Measurements from ENCODE around the gene RFLNA. TPM values are rescaled to one million over a fixed set of nuclear protein-coding genes. Genes with fewer than 3 reads are reported as not detected.

Gene RFLNA
- total and polyA plus RNA-seq, 4 donors, result 0.40 to 1.8 (median 1.4) TPM

DNA sequence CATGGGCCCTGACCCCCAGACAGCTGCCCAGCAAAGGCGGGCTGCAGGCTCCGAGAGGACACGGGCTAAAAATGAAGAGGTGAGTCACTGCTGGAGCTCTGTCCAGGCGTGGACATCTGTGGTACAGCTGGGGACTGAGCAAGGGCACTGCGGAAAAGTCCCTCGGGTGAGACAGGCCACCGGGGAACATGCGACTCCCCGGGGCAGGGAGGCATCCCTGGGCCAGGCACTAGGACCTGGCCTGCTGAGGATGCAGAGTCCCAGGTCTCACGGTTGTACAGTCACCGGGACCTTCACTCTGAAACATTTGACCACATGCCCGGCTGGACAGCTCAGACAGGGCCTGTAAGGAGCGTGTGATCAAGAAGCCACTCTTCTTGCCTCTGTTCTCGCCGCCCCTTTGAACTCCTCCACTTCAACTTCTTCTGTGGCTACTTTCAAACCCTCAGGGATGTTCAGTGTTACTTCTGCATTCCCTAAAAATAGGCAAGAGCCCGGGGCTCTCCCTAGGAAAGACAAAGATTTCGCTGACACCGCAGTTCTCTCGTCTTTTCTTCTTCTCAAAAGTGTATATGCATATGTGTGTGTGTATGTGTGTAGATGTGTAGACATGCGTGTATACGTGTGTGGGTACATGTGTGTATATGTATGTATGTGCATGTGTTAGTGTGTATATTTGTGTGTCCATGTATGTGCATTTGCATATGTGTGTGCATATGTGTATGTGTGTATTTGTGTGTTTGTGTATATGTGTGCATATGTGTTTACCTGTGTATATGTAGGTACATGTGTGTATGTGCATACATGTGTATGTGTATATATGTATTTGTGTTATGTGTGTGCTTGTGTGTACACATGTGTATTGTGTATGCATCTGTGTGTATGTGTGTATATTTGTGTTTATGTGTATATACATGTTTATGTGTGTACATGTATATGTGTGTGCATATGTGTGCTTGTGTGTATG is 5.0 kb upstream of the RFLNA start:
- no peak for ATAC-seq (ENCODE audit: insufficient read depth, low FRiP score)
- no peak overlapping the region for H3K27ac ChIP-seq (ENCODE audit: low read depth in 1 of 2, low read length in 1 of 2)
- peak in 2 of 3 donors; percentile 51 to 57 for DNase-seq
- TF ChIP-seq, protein P1, sequence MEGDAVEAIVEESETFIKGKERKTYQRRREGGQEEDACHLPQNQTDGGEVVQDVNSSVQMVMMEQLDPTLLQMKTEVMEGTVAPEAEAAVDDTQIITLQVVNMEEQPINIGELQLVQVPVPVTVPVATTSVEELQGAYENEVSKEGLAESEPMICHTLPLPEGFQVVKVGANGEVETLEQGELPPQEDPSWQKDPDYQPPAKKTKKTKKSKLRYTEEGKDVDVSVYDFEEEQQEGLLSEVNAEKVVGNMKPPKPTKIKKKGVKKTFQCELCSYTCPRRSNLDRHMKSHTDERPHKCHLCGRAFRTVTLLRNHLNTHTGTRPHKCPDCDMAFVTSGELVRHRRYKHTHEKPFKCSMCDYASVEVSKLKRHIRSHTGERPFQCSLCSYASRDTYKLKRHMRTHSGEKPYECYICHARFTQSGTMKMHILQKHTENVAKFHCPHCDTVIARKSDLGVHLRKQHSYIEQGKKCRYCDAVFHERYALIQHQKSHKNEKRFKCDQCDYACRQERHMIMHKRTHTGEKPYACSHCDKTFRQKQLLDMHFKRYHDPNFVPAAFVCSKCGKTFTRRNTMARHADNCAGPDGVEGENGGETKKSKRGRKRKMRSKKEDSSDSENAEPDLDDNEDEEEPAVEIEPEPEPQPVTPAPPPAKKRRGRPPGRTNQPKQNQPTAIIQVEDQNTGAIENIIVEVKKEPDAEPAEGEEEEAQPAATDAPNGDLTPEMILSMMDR (IDR thresholded peaks at IDR 0.05; ENCODE audit: control extremely low read depth, extremely low read depth), result no peak
- H3K27me3 ChIP-seq (ENCODE audit: control insufficient read depth in 3 of 3, insufficient read depth in 3 of 3, low read length in 2 of 3), result no peaks in the 10 kb centered on the region
- no peak overlapping the region for H3K9ac ChIP-seq (ENCODE audit: insufficient read depth in 1 of 2, low read length in 2 of 2)
- WGBS, 2 donors, result 48 to 68% methylated on average over 21 of the region's 21 CpGs
- H3K4me1 ChIP-seq (ENCODE audit: control insufficient read depth in 5 of 5, insufficient read depth in 5 of 5, low read length in 5 of 5), result peaks cover 0 to 44% (median 14%) of the 10 kb centered on the region in 5 donors
- H3K4me3 ChIP-seq, result no peak overlapping the region
- peaks cover 0 to 5% (median under 1%) of the 10 kb centered on the region in 4 donors for H3K9me3 ChIP-seq (ENCODE audit: control insufficient read depth in 4 of 4, insufficient read depth in 3 of 4, low read length in 3 of 4)
- H3K36me3 ChIP-seq (ENCODE audit: control insufficient read depth in 4 of 4, insufficient read depth in 4 of 4, low read length in 4 of 4), result no peaks in the 10 kb centered on the region

DNA sequence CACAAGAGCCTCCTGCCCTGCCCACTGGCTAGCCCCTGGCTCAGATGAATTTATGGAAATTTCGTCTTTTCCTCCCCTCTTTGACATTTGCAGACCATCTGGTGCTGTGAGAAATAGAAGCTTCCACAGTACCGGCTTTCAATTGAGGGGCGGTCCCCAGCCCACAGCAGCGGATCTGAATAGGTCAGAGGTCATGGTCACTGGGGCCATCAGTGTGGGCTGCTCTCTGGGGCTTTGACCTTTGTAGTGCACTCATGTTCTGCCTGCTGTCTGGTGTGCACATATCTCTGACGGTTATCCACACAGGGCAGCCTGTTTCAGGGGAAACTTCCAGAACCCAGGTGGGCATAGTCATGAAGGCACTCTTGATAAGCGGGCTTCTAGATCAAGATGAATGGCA is 2.5 kb upstream of the RFLNA start:
- Histone ChIP-seq H3K4me1 (ENCODE audit: control insufficient read depth in 5 of 5, insufficient read depth in 5 of 5, low read length in 5 of 5) (peaks cover 0 to 57% (median 11%) of the 10 kb centered on the region in 5 donors), H3K9me3 (ENCODE audit: control insufficient read depth in 4 of 4, insufficient read depth in 3 of 4, low read length in 3 of 4) (peaks cover 0 to 4% (median 0%) of the 10 kb centered on the region in 4 donors), H3K27me3 (ENCODE audit: control insufficient read depth in 3 of 3, insufficient read depth in 3 of 3, low read length in 2 of 3) (peaks cover 0 to 4% (median 0%) of the 10 kb centered on the region in 3 donors), H3K4me3 (no peak overlapping the region), H3K36me3 (ENCODE audit: control insufficient read depth in 4 of 4, insufficient read depth in 4 of 4, low read length in 4 of 4) (no peaks in the 10 kb centered on the region), H3K9ac (ENCODE audit: insufficient read depth in 1 of 2, low read length in 2 of 2) (no peak overlapping the region), H3K27ac (ENCODE audit: low read depth in 1 of 2, low read length in 1 of 2) (no peak overlapping the region)
- DNase-seq, result no peak
- 93 to 94% methylated on average over 6 of the region's 6 CpGs for WGBS, 2 donors
- no peak for ATAC-seq (ENCODE audit: insufficient read depth, low FRiP score)
- TF ChIP-seq, protein P1 (IDR thresholded peaks at IDR 0.05; ENCODE audit: control extremely low read depth, extremely low read depth), result no peak

DNA sequence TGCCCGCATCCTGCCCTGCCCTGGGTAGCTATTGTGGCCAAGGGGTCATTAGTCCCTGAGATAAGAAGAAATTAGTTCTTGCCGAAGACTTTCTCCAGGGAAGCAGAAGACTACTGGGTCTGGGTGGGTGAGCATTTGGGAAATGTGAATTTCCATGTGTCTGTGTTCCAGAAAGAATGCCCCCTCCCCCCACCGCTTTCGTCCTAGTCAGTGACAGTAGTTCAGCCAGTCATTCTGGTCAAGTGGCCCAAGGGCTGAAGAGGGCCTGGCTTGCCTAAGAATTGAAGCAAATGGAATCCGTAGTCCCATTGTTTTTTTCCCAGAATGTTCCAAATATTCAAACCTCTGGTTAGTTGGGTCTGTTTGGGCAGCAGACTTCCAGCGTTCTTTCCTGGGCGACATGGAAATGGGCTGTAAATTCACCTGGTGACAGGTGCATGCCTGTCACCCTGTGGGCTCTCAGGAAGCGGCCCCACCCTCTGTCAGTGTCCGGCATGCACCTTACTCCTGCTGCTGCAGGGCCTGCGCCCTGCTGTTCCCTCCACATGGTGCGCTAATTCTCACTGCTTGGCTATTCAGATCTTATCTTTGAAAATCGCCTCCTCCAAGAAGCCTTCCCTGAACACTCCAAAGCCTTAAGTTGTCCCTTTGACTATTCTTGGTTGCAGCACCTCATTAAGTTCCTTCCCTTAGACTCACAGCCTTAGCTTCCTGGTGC is 1.4 kb upstream of the RFLNA start:
- WGBS, 2 donors, result 88 to 94% methylated on average over 12 of the region's 12 CpGs
- Histone ChIP-seq H3K4me1 (ENCODE audit: control insufficient read depth in 5 of 5, insufficient read depth in 5 of 5, low read length in 5 of 5) (peaks cover 0 to 54% (median 11%) of the 10 kb centered on the region in 5 donors), H3K4me3 (no peak overlapping the region), H3K36me3 (ENCODE audit: control insufficient read depth in 4 of 4, insufficient read depth in 4 of 4, low read length in 4 of 4) (no peaks in the 10 kb centered on the region), H3K9ac (ENCODE audit: insufficient read depth in 1 of 2, low read length in 2 of 2) (no peak overlapping the region), H3K27me3 (ENCODE audit: control insufficient read depth in 3 of 3, insufficient read depth in 3 of 3, low read length in 2 of 3) (peaks cover 0 to 6% (median 0%) of the 10 kb centered on the region in 3 donors), H3K27ac (ENCODE audit: low read depth in 1 of 2, low read length in 1 of 2) (no peak overlapping the region), H3K9me3 (ENCODE audit: control insufficient read depth in 4 of 4, insufficient read depth in 3 of 4, low read length in 3 of 4) (no peaks in the 10 kb centered on the region)
- ATAC-seq (ENCODE audit: insufficient read depth, low FRiP score), result no peak
- DNase-seq, result no peak
- TF ChIP-seq, protein P1 (IDR thresholded peaks at IDR 0.05; ENCODE audit: control extremely low read depth, extremely low read depth), result no peak

All from lung (tissue), 12 donors.